GM12878 (cell line): ENCODE data around the gene TRPM3.

Experiments used
- CTCF ChIP-seq, 3 experiments: IDR thresholded peaks in 2 of 3; conservative IDR thresholded peaks in 1 of 3; 2 replicates each; pipeline ENCODE4 v1.5.1; 2011; ENCODE audit warnings: low read depth in 3 of 3, low read length in 3 of 3, mild to moderate bottlenecking in 3 of 3, control low read depth in 2 of 3, moderate library complexity in 2 of 3, inconsistent platforms in 1 of 3, mixed read lengths in 1 of 3; ENCODE audit not compliant: control insufficient read depth in 2 of 3, insufficient read depth in 1 of 3; ENCODE audit errors: extremely low read depth in 1 of 3
- DPF2 ChIP-seq: fragments of 450-650 bp; IDR thresholded peaks from 2 replicates; pipeline ENCODE4 v1.6.1; 2017; ENCODE audit warnings: mild to moderate bottlenecking
- ELK1 ChIP-seq: IDR thresholded peaks from 2 replicates; pipeline ENCODE4 v1.6.1; 2012; ENCODE audit warnings: low read depth, low read length, improper control_type of control experiment
- JUNB ChIP-seq: IDR thresholded peaks from 2 replicates; pipeline ENCODE4 v1.6.1; 2016; ENCODE audit warnings: antibody characterized with exemption, mild to moderate bottlenecking
- PKNOX1 ChIP-seq: fragments of 450-650 bp; IDR thresholded peaks from 2 replicates; pipeline ENCODE4 v1.6.1; 2016; ENCODE audit warnings: mild to moderate bottlenecking
- POLR2A ChIP-seq: IDR thresholded peaks from 2 replicates; pipeline ENCODE4 v1.6.1; 2011; ENCODE audit warnings: low read depth, mild to moderate bottlenecking, low read length
- POLR2AphosphoS5 ChIP-seq: IDR thresholded peaks from 2 replicates; pipeline ENCODE4 v1.6.1; 2011; ENCODE audit warnings: mild to moderate bottlenecking, low read length, inconsistent platforms
- ZNF24 ChIP-seq: fragments of 450-650 bp; IDR thresholded peaks from 2 replicates; pipeline ENCODE4 v1.6.1; 2017; ENCODE audit warnings: antibody characterized with exemption, mild to moderate bottlenecking
- ZNF622 ChIP-seq: fragments of 450-650 bp; IDR thresholded peaks from 2 replicates; pipeline ENCODE4 v1.6.1; 2017; ENCODE audit warnings: mild to moderate bottlenecking, inconsistent platforms

- no peak for TF ChIP-seq JUNB
- TF ChIP-seq PKNOX1 = no peak
- TF ChIP-seq POLR2A = no peak
- no peak for TF ChIP-seq ZNF24
- TF ChIP-seq POLR2AphosphoS5 = no peak
- no peak for TF ChIP-seq CTCF (IDR thresholded peaks at IDR 0.05 in 2 of 3, conservative IDR thresholded peaks at IDR 0.05 in 1 of 3; ENCODE audit: control insufficient read depth in 2 of 3, extremely low read depth in 1 of 3, insufficient read depth in 1 of 3, low read depth in 3 of 3, low read length in 3 of 3)
- no peak for TF ChIP-seq DPF2
- no peak for TF ChIP-seq ZNF622
- no peak for TF ChIP-seq ELK1
Observed at GRCh38 chr9:70963554-70963953, 157.9 kb downstream of the TRPM3 start.
